HepG2 (cell line): ENCODE data around the gene PMIS2. TPM values are rescaled to one million over a fixed set of nuclear protein-coding genes. Genes with fewer than 3 reads are reported as not detected.

ENCODE experiments used
- ARNTL ChIP-seq: sonication (generic); formaldehyde crosslinking; IDR thresholded peaks from 2 replicates; pipeline ENCODE4 v1.4.0; 2020; ENCODE audit warnings: mild to moderate bottlenecking, missing genetic modification reagents
- ETV6 ChIP-seq: sonication (generic); formaldehyde crosslinking; conservative IDR thresholded peaks from 2 replicates; pipeline ENCODE4 v1.4.0; 2020; ENCODE audit warnings: missing genetic modification reagents
- HNRNPH1 ChIP-seq: fragments of 200-400 bp; formaldehyde crosslinking; optimal IDR thresholded peaks from 2 replicates; pipeline ENCODE3; 2017; ENCODE audit warnings: mild to moderate bottlenecking, low read depth, low read length
- ISX ChIP-seq: sonication (generic); formaldehyde crosslinking; conservative IDR thresholded peaks from 2 replicates; pipeline ENCODE4 v1.5.0; 2020; ENCODE audit warnings: missing genetic modification reagents
- KDM5A ChIP-seq: fragments of 200-600 bp; sonication (generic); IDR thresholded peaks from 2 replicates; pipeline ENCODE4 v1.7.0; 2018; ENCODE audit warnings: antibody characterized with exemption, mild to moderate bottlenecking, low read length, borderline replicate concordance
- MED13 ChIP-seq: sonication (generic); formaldehyde crosslinking; IDR thresholded peaks from 2 replicates; pipeline ENCODE4 v1.5.0; 2020; ENCODE audit warnings: missing genetic modification reagents
- NFYC ChIP-seq: IDR thresholded peaks from 2 replicates; pipeline ENCODE4 v1.6.1; 2016; ENCODE audit warnings: missing genetic modification reagents, missing compliant biosample characterization
- PHF5A ChIP-seq: IDR thresholded peaks from one replicate; pipeline ENCODE4 v1.6.1; 2018; ENCODE audit warnings: low read depth, missing genetic modification reagents; ENCODE audit not compliant: unreplicated experiment
- RCOR2 ChIP-seq: IDR thresholded peaks from 2 replicates; pipeline ENCODE4 v1.6.1; 2016; ENCODE audit warnings: missing biosample characterization, missing genetic modification reagents
- RELA ChIP-seq: sonication (generic); formaldehyde crosslinking; IDR thresholded peaks from 2 replicates; pipeline ENCODE4 v1.4.0; 2020; ENCODE audit warnings: missing genetic modification reagents
- SAFB2 ChIP-seq: sonication (generic); formaldehyde crosslinking; IDR thresholded peaks from 2 replicates; pipeline ENCODE4 v1.5.1; 2020; ENCODE audit warnings: missing genetic modification reagents, low read depth, mild to moderate bottlenecking, borderline replicate concordance
- SP1 ChIP-seq, 2 experiments: fragments of 450-650 bp in 1 of 2; sonication (generic) in 1 of 2; formaldehyde crosslinking in 1 of 2; IDR thresholded peaks; 2 replicates each; pipeline versions ENCODE4 v1.4.0 to v1.6.1; 2016 to 2020; ENCODE audit warnings: missing genetic modification reagents in 1 of 2
- SP4 ChIP-seq: sonication (generic); formaldehyde crosslinking; IDR thresholded peaks from 2 replicates; pipeline ENCODE4 v1.8.1; 2023; ENCODE audit warnings: mild to moderate bottlenecking, missing genetic modification reagents
- SRSF1 ChIP-seq: fragments of 200-400 bp; formaldehyde crosslinking; optimal IDR thresholded peaks from 2 replicates; pipeline ENCODE3; 2017; ENCODE audit warnings: mild to moderate bottlenecking, low read depth, low read length, moderate library complexity
- STAT5B ChIP-seq: sonication (generic); formaldehyde crosslinking; IDR thresholded peaks from 2 replicates; pipeline ENCODE4 v1.4.0; 2020; ENCODE audit warnings: missing genetic modification reagents
- TBP ChIP-seq: sonication (generic); formaldehyde crosslinking; IDR thresholded peaks from 2 replicates; pipeline ENCODE4 v1.5.0; 2020; ENCODE audit warnings: missing genetic modification reagents
- ZBTB3 ChIP-seq: sonication (generic); formaldehyde crosslinking; IDR thresholded peaks from 2 replicates; pipeline ENCODE4 v1.4.0; 2020; ENCODE audit warnings: low read depth, mild to moderate bottlenecking, moderate library complexity, missing genetic modification reagents, borderline replicate concordance
- ZMAT3 ChIP-seq: sonication (generic); formaldehyde crosslinking; conservative IDR thresholded peaks from 2 replicates; pipeline ENCODE4 v1.7.0; 2021; ENCODE audit warnings: missing genetic modification reagents
- ZNF672 ChIP-seq: sonication (generic); formaldehyde crosslinking; IDR thresholded peaks from 2 replicates; pipeline ENCODE4 v1.8.1; 2022; ENCODE audit warnings: missing genetic modification reagents
- ZNF747 ChIP-seq: sonication (generic); formaldehyde crosslinking; IDR thresholded peaks from 2 replicates; pipeline ENCODE4 v1.8.1; 2023; ENCODE audit warnings: missing genetic modification reagents, mild to moderate bottlenecking, borderline replicate concordance
- ZNF773 ChIP-seq: sonication (generic); formaldehyde crosslinking; IDR thresholded peaks from 2 replicates; pipeline ENCODE4 v1.4.0; 2020; ENCODE audit warnings: missing genetic modification reagents, borderline replicate concordance
- polyA plus RNA-seq, 8 experiments: library from polyadenylated mRNA; depleted of rRNA in 3 of 8; stranded (reverse) in 7 of 8; unstranded in 1 of 8; fragments of >200 nt; fragmentation: Illumina TruSeq in 4 of 8; extraction: Trizol in 4 of 8; gene quantifications; 2 replicates each; pipeline versions ENCODE4 v1.2.1 to v1.2.3, GENCODE V29; 2011 to 2016; ENCODE audit warnings: low read depth in 4 of 8, missing spikeins in 1 of 8, mixed read lengths in 1 of 8; ENCODE audit not compliant: insufficient read depth in 1 of 8
- total RNA-seq, 5 experiments: library from RNA; depleted of rRNA; stranded (reverse); fragments of >200 nt; fragmentation: Illumina TruSeq; extraction: Trizol; gene quantifications; 2 replicates each; pipeline ENCODE4 v1.2.3, GENCODE V29; 2016; ENCODE audit warnings: low read depth in 1 of 5
- TF ChIP-seq, protein P1 (sequence below): sonication (generic); formaldehyde crosslinking; IDR thresholded peaks from 2 replicates; pipeline ENCODE4 v1.9.0; 2021; ENCODE audit warnings: mild to moderate bottlenecking, missing genetic modification reagents
- TF ChIP-seq, protein P2 (sequence below): IDR thresholded peaks from 2 replicates; pipeline ENCODE4 v1.6.1; 2016; ENCODE audit warnings: low read depth, control low read depth
- TF ChIP-seq, protein P3 (sequence below): sonication (generic); formaldehyde crosslinking; IDR thresholded peaks from 2 replicates; pipeline ENCODE4 v1.4.0; 2020; ENCODE audit warnings: mild to moderate bottlenecking, low read depth, missing genetic modification reagents

The PMIS2 gene
- total and polyA plus RNA-seq, 2 of the 13 experiments (the other 11 are each of a cell fraction or from before 2014, with no cell fraction given), result not detected

DNA sequence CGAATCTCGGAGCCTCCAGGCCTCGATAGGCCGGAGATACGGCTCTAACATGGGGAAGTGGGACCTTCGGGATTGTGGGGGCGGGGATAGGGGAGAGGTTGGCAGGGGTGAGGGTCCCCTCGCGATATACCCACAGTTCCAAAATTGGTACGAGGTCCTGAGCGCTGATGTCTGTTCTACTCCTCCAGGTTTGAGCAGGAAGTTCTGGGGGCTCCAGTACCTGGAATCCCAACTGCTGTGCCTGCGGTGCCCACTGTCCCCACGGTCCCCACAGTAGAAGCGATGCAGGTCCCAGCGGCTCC is 43.3 kb downstream of the PMIS2 start (continued):
- TF ChIP-seq RCOR2 (no peak), ZMAT3 (CRISPR knock-in tag) (no peak), ZNF672 (CRISPR knock-in tag) (no peak), MED13 (CRISPR knock-in tag) (no peak), SP1 (IDR thresholded peaks at IDR 0.05) (no peak), SP1 (CRISPR knock-in tag; IDR thresholded peaks at IDR 0.05) (no peak), TBP (CRISPR knock-in tag) (no peak), NFYC (no peak), ISX (CRISPR knock-in tag) (0 out of 2 replicates have a peak, but pooled peaks have one; percentile 5), PHF5A (CRISPR knock-in tag) (no peak), STAT5B (CRISPR knock-in tag) (no peak), SRSF1 (no peak), ETV6 (CRISPR knock-in tag) (no peak), SAFB2 (CRISPR knock-in tag) (no peak), ZNF747 (no peak), RELA (CRISPR knock-in tag) (no peak), HNRNPH1 (no peak), SP4 (CRISPR knock-in tag) (no peak), KDM5A (peak; percentile 93; the same call in 1 of the 2 replicates), ARNTL (CRISPR knock-in tag) (0 out of 2 replicates have a peak, but pooled peaks have one; percentile 6), ZNF773 (no peak), ZBTB3 (no peak)
- TF ChIP-seq, protein P1, sequence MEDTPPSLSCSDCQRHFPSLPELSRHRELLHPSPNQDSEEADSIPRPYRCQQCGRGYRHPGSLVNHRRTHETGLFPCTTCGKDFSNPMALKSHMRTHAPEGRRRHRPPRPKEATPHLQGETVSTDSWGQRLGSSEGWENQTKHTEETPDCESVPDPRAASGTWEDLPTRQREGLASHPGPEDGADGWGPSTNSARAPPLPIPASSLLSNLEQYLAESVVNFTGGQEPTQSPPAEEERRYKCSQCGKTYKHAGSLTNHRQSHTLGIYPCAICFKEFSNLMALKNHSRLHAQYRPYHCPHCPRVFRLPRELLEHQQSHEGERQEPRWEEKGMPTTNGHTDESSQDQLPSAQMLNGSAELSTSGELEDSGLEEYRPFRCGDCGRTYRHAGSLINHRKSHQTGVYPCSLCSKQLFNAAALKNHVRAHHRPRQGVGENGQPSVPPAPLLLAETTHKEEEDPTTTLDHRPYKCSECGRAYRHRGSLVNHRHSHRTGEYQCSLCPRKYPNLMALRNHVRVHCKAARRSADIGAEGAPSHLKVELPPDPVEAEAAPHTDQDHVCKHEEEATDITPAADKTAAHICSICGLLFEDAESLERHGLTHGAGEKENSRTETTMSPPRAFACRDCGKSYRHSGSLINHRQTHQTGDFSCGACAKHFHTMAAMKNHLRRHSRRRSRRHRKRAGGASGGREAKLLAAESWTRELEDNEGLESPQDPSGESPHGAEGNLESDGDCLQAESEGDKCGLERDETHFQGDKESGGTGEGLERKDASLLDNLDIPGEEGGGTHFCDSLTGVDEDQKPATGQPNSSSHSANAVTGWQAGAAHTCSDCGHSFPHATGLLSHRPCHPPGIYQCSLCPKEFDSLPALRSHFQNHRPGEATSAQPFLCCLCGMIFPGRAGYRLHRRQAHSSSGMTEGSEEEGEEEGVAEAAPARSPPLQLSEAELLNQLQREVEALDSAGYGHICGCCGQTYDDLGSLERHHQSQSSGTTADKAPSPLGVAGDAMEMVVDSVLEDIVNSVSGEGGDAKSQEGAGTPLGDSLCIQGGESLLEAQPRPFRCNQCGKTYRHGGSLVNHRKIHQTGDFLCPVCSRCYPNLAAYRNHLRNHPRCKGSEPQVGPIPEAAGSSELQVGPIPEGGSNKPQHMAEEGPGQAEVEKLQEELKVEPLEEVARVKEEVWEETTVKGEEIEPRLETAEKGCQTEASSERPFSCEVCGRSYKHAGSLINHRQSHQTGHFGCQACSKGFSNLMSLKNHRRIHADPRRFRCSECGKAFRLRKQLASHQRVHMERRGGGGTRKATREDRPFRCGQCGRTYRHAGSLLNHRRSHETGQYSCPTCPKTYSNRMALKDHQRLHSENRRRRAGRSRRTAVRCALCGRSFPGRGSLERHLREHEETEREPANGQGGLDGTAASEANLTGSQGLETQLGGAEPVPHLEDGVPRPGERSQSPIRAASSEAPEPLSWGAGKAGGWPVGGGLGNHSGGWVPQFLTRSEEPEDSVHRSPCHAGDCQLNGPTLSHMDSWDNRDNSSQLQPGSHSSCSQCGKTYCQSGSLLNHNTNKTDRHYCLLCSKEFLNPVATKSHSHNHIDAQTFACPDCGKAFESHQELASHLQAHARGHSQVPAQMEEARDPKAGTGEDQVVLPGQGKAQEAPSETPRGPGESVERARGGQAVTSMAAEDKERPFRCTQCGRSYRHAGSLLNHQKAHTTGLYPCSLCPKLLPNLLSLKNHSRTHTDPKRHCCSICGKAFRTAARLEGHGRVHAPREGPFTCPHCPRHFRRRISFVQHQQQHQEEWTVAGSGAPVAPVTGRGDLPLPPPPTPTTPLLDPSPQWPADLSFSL (CRISPR knock-in tag), result no peak
- TF ChIP-seq, protein P2, sequence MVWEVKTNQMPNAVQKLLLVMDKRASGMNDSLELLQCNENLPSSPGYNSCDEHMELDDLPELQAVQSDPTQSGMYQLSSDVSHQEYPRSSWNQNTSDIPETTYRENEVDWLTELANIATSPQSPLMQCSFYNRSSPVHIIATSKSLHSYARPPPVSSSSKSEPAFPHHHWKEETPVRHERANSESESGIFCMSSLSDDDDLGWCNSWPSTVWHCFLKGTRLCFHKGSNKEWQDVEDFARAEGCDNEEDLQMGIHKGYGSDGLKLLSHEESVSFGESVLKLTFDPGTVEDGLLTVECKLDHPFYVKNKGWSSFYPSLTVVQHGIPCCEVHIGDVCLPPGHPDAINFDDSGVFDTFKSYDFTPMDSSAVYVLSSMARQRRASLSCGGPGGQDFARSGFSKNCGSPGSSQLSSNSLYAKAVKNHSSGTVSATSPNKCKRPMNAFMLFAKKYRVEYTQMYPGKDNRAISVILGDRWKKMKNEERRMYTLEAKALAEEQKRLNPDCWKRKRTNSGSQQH (CRISPR knock-in tag), result 0 out of 2 replicates have a peak, but pooled peaks have one; percentile 1
- TF ChIP-seq, protein P3, sequence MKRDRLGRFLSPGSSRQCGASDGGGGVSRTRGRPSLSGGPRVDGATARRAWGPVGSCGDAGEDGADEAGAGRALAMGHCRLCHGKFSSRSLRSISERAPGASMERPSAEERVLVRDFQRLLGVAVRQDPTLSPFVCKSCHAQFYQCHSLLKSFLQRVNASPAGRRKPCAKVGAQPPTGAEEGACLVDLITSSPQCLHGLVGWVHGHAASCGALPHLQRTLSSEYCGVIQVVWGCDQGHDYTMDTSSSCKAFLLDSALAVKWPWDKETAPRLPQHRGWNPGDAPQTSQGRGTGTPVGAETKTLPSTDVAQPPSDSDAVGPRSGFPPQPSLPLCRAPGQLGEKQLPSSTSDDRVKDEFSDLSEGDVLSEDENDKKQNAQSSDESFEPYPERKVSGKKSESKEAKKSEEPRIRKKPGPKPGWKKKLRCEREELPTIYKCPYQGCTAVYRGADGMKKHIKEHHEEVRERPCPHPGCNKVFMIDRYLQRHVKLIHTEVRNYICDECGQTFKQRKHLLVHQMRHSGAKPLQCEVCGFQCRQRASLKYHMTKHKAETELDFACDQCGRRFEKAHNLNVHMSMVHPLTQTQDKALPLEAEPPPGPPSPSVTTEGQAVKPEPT (CRISPR knock-in tag), result no peak
